Frontal cortex (tissue), 4 donors: Measurements from ENCODE around the gene TRIM33. TPM values are rescaled to one million over a fixed set of nuclear protein-coding genes. Genes with fewer than 3 reads are reported as not detected.
"Not testable (repeated sequence)": the region's sequence is repeated elsewhere in the genome, so short reads cannot be mapped to it uniquely, and the experiment has no call there.

Experiments
- DNase-seq, 2 donors: peaks; one replicate each; pipeline ENCODE4 v3.0.0; 2012; ENCODE audit warnings: low spot score in 2 of 2
- FAIRE-seq: peaks from 2 replicates; lab custom pipeline; 2012; peaks lifted over from hg19 to GRCh38; lab: Jason Lieb, UNC
- total RNA-seq: library from RNA; depleted of rRNA; stranded (reverse); fragments of >200 nt; gene quantifications from one replicate; pipeline ENCODE4 v1.2.3, GENCODE V29; 2014
- donor health status: control.
- donor health status: control.
- donor health status: control.

TRIM33 gene
- total RNA-seq, 1 donor from 2014 or later = 74.6 TPM

DNA sequence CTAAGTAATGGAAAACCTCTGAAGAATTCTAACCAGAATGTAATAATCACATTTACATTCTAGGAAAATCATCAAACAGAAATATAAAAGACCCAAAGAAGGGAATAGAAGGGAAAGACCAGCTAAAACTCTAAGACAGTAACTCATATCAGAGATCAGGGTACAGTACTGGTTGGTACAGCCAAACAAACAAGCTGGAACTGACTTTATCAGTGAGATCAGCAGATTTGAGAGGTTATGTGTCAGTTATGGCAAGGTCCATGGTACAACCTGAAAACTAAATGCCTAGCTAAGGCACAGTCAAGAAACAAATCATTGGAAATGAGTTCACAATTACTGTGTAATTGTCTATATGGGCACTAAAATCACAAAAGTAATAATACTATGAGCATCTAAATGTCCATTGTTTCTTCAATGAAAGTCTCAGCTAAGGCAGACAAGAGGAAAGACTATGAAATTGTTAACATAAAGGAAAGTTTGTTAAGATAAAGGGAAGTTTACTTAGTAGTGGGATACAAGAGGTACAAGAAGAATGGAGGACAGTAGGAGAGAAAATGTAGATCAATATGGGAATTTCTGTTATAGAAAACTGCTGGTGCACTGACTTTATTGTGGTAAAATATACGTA lies 75.8 kb downstream of the TRIM33 start:
- no peak for FAIRE-seq
- no peak for DNase-seq

- DNase-seq = no peak
- FAIRE-seq = no peak
These were observed 80.0 kb downstream of the TRIM33 start for GRCh38 chr1:114431026-114431425.

DNA sequence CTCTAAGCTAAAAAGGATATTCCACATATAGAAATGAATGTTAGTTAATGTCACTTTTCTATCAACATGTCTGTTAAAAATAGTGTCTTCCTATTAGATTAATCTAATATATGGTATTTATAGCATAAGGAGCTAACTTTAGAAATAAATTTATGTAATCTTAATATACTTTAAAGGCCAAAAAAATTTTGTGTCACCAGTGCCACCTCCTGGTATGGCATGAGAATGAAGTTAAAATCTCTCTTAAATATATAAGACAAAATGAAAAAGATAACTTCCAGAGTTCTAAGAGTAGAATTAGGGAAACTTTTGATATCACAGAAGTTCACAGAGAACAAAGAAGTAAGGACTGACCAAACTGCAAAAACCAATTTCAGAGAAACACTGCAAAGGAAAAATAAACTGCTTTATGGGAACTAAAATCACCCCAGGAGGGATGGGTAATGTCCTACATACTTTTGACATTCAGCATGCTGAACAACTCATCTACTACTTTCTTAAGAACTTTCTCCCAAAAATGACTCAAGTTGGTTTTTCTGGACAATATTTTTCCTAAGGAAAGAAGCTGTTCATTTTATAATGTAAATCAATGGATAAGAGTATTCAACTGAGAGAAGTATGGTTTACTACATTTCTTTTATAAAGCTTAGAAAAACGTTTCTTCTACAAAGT lies 82.8 kb downstream of the TRIM33 start:
- no peak for FAIRE-seq
- DNase-seq = no peak

- no peak for DNase-seq
- FAIRE-seq = no peak
These were observed 83.4 kb downstream of the TRIM33 start for GRCh38 chr1:114427612-114428011.

GRCh38 chr1:114423455-114423854 lies 87.5 kb downstream of the TRIM33 start:
- no peak for FAIRE-seq
- no peak for DNase-seq

DNA sequence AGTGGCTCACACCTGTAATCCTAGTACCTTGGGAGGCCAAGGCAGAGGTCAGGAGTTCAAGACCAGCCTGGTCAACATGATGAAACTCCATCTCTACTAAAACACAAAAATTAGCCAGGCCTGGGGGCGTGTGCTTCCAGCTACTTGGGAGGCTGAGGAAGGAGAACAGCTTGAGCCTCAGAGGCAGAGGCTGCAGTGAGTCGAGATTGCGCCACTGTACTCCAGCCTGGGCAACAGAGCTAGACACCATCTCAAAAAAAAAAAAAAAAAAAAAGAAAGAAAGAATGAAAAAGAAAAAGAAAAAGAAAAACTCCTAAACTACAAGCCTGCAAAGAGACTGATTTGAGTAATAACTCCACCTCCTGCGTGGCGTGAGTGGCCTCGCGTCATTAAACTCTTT lies 92.1 kb downstream of the TRIM33 start:
- not testable (repeated sequence) for FAIRE-seq, DNase-seq

DNA sequence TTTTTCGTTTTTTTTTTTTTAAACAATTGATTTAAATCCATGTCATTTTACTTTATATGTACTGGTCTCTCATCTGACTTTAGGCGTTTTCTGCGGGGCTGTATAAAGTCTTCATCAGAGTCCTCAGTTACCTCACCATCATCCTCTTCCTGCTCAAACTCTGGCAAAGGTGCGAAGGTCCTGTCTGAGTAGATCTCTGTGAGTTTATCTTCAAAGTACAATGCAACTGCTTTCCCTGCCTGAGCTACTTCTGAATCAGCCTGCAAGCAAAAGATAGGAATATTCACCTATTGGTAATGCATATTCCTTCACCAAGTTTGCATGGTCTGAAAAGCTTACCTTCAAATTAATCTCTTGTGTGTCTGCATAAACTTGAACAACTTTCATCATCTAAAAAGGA lies 113.4 kb downstream of the TRIM33 start:
- DNase-seq (no peak), FAIRE-seq (no peak)

- no peak for DNase-seq
- FAIRE-seq = no peak
These were observed 115.1 kb downstream of the TRIM33 start for GRCh38 chr1:114395863-114396262.

- no peak for DNase-seq
- no peak for FAIRE-seq
These were observed 120.0 kb downstream of the TRIM33 start for GRCh38 chr1:114390960-114391359.

GRCh38 chr1:114390361-114390760 lies 120.6 kb downstream of the TRIM33 start:
- FAIRE-seq (no peak), DNase-seq (no peak)

- FAIRE-seq (no peak), DNase-seq (no peak)
These were observed 122.5 kb downstream of the TRIM33 start for GRCh38 chr1:114388432-114389003.

- not testable (repeated sequence) for FAIRE-seq, DNase-seq
These were observed 123.4 kb downstream of the TRIM33 start for GRCh38 chr1:114387585-114387984.

DNA sequence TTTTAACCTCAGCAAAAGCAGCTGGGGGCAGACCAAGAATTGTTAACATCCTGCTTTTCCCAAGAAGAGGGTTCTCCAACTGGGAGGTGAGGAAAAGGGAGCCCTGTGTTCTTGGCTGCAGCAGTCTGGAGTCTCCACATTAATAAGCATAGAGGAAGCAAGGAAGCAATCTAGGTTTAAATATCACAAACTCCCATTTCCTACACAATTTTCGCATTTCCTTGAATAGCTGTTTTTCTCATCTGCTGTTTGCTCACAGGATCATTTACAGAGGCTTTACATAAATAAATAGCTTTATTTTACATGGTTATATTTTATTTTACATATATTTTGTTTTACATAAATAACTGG lies 124.0 kb downstream of the TRIM33 start:
- no peak for DNase-seq
- FAIRE-seq = no peak

GRCh38 chr1:114386129-114387009 lies 124.6 kb downstream of the TRIM33 start:
- no peak for DNase-seq
- FAIRE-seq = no peak

DNA sequence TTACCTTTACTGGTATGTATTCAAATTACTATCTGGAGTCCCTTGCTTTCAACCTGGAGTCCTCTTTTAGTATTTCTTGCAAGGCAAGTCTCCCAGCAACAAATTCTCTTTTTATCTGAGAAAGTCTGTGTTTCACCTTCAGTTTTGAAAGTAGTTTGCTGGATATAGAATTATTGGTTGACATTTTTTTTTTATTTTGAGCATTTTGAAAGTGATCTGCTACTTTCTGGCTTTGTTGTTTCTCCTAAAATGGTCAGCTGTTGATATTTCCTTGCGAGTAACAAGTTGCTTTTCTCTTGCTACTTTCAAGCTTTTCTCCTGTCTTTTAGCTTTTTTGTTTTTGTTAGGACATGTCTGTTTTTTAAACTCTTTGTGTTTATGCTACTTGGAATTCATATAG lies 126.1 kb downstream of the TRIM33 start:
- DNase-seq = no peak
- FAIRE-seq = no peak

DNA sequence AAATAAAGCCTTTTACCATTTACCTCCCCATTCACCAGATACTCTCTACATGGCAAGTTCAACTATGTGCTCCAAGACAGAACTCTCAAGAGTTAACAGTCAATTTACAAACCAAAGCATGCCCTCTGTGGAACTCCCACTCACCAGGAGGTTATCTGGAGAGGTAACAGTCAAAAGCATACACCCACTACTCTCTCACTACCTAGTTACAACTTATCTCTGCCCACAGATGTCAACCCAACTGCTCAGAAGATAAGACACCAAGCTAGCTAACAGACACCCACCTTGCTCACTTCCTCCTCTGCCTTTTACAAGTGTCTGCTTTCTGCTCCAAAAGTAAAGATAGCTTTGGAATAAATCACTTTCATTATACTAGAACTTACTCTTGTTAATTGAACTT lies 131.0 kb downstream of the TRIM33 start:
- FAIRE-seq (no peak), DNase-seq (no peak)

- no peak for DNase-seq
These were observed 131.6 kb downstream of the TRIM33 start for GRCh38 chr1:114379358-114379757.

DNA sequence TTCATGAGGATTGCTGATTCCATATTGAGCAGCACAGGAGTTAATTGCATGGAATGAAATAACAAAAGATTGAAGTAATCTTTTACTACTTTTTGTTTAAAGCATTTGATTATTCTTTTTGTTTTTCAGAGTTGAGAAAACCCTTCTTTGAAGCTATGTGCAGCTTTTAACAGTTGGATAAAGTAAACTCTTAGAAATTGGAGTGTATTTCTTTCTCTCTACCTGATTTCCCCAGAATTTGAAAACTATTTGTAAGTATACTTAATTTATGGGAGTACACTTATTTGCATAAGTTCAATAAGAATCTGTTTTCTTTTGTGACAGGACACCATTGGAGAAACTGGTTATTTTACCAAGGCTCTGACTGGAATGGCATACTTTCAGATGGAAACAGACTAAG lies 133.6 kb downstream of the TRIM33 start:
- DNase-seq (no peak), FAIRE-seq (no peak)

More at GRCh38 chr1:114379358-114379757, 131.6 kb downstream of the TRIM33 start:
- no peak for FAIRE-seq

- FAIRE-seq (no peak), DNase-seq (no peak)
These were observed 141.1 kb downstream of the TRIM33 start for GRCh38 chr1:114369930-114370329.

DNA sequence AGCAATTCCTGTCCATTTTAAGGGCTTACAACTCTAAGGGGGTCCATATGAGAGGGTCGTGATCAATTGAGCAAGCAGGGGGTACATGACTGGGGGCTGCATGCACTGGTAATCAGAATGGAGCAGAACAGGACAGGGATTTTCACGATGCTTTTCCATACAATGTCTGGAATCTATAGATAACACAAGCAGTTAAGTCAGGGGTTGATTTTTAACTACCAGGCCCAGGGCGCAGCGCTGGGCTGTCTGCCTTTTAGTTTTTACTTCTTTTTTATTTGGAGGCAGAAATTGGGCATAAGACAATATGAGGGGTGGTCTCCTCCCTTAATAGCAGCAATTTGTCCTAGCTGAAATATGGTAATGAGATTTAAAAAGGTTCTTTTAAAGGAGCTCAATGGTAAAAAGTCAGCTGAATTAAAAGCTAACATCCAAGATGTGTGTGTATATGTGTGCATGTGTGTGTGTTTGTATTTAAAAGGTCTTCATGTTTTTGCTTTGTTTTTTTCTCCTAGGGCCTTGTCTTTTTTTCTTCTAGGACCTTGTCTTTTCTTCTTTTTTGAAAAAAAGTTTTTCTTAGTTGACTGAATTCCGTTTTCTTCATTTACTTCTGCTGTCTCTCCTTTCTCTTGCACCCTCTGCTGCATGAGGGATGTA lies 141.6 kb downstream of the TRIM33 start:
- not testable (repeated sequence) for DNase-seq, FAIRE-seq
